T-helper 9 cell (primary cell): ENCODE results near the gene KAZN.

Experiments used
- DNase-seq: peaks from one replicate; pipeline ENCODE4 v3.0.0-alpha.2; 2020

The KAZN gene

DNA sequence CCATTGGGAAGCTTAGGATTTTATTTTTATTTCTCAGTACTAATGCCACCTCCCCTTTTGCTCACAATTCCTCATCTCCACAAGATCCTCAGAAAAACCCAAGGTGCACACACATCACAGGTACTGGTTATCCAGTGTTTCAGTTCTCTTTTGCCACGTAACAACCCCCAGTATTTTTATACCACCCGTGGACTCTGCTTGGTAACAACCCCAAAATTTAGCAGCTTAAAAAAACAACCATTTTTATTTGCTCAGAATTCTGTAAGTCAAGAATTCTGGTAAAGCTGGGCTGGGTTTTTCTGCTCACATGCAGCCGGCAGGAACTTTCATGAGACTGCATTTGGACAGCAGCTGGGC, 180.0 kb downstream of the KAZN start:
- DNase-seq = no peak

DNA sequence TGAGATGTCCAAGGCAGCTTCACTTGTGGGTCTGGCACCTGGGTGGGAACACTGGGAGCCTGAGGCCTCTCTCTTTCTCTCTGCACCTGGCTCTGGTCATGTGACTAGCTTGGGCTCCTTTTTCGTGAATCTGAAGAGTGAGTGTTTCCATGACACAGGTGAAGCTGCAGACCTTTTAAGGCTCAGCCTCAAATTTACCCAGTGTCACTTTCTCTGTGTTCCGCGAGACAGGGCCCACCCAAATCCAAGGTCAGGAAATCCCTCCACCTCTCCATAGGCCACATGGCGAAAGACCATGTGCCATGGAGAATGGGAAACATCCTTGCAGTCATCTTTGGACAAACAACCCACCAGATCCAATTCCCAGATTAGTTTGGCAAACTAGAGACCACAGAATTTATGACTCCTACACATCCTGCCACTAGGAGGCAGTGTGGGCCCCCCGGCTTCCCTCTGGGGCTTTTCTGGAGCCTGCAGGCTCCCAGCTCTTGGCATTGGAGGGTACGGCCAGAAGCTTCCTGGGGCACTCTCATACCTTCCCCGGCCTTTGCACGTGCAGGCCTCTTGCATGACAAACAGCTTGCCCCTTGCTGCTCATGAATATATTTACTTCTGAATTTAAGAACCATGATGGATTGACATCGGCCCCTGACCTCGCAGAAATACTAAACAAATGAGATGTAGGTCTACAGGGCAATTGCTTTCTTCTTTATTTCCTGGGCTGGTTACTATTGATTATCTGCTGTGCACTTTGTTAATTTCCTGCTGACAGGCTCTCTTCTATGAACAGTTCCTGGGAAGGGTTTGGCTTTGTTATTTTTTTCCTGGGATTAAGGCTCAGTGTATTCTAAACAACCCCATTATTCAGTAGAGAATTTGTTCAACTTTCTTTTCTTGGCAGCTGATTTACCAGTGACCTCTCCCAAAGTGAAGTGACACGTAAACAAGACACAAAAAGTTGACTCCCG, 180.7 kb downstream of the KAZN start:
- DNase-seq = no peak

GRCh38 chr1:14780271-14780670, 181.8 kb downstream of the KAZN start:
- no peak for DNase-seq

GRCh38 chr1:14781811-14782210, 183.3 kb downstream of the KAZN start:
- no peak for DNase-seq

- no peak for DNase-seq
Observed at GRCh38 chr1:14782741-14783591, 184.5 kb downstream of the KAZN start.

DNA sequence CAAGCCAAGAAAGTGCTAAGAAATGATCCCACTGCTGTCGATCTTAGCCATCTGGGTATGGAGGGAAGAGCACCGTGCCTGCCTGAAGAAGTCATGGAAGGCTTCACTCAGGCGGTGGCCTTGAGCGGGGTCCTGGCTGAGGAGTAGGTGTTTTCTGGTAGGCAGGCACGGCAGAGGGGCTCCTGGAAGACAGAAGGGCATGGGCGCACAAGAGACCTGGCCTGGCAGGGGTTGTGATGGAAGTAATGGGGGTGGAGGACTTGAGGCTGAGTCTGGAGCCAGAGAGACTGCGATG, 185.1 kb downstream of the KAZN start:
- no peak for DNase-seq

DNA sequence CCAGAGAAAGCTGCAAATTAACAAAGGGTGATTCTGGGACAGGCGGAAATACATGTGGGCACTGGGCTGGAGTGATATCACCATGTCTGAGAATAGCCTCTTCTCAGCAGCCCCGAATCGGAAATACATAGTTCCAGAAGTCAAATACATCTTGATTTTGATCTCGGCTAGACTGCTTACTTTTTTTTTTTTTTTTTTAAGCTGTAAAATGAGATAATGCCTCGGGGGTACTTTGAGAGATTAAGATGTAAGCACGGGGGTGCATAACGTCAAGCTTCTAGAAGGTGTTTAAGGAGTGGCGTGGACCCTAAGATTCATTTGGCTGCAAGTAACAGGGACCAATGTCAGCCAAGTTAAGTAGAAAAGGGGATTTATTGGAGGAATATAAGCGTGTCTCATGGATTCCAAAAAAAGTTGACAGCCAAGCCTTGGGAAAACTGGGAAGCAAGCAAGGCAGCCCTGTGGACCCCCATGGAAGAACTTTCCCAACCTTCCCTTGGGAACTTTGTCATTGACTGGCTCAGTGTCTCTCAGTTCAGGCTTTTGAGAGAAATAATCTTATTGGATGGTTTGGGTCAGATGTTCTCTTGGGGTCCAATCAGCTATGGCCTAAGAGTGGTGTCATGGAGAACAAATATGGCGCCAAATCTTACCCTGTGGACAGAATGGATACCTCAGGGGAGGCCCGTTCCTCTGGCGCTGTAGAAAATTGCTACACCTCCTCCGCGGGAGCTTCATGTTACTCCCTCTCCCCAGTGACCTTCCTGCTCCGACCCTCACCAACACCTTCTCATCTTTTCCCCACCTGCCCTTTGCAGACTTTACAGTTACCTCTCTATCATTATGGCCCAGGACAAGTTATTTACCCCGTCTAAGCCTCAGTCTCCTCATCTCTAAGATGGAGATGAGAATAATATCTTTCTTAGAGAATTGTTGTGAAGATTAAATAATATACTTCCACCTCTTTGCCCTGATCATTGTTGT, 186.6 kb downstream of the KAZN start:
- no peak for DNase-seq

GRCh38 chr1:14786109-14786675, 187.7 kb downstream of the KAZN start:
- no peak for DNase-seq

GRCh38 chr1:14786681-14787080, 188.2 kb downstream of the KAZN start:
- no peak for DNase-seq

DNA sequence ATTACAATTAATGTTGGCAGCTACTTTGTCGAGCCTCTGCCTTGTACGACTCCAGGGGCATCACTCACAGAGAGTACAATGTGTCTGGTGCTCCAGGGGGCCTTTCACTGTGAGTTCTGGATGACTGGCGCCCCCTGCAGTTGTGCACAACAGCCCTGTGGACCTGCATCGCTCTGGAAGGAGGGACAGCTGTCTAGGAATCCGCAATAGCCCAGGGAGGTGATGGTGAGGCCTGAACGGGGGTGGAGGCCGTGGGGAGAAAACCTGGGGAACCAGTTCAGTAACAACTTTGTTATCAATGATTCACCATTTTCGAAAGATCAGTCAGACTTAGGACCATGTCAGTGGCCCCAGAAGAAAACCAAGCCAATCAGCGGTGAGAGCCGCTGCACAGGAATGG, 189.1 kb downstream of the KAZN start:
- no peak for DNase-seq

GRCh38 chr1:14788080-14788479, 189.6 kb downstream of the KAZN start:
- no peak for DNase-seq

GRCh38 chr1:14790982-14791381, 192.5 kb downstream of the KAZN start:
- no peak for DNase-seq

- DNase-seq = no peak
Observed at GRCh38 chr1:14791654-14792053, 193.2 kb downstream of the KAZN start.

GRCh38 chr1:14794136-14794768, 195.8 kb downstream of the KAZN start:
- DNase-seq = no peak

GRCh38 chr1:14794906-14795305, 196.4 kb downstream of the KAZN start:
- DNase-seq = no peak

- DNase-seq = no peak
Observed at GRCh38 chr1:14795589-14795988, 197.1 kb downstream of the KAZN start.

GRCh38 chr1:14800014-14800413, 201.5 kb downstream of the KAZN start:
- DNase-seq = no peak

DNA sequence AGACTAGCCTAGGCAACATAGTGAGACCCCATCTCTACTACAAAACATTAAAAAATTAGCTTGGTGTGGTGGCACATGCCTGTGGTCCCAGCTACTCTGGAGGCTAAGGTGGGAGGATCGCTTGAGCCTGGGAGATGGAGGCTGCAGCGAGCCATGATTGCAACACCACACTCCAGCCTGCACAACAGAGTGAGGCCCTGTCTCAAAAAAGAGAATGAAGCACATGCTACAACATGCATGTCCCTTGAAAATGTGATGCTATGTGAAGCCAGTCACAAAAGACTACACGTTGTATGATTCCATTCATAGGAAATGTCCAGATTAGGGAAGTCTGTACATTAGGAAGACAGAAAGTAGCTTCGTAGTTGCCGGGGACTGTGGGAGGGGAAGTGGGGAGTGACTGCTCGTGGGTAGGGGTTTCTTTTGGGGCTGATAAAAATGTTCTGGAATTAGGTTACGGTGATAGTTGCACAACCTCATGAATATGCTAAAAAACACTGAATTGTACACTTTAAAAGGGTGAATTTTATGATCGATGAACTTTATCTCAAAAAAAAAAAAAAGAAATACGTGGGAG, 202.1 kb downstream of the KAZN start:
- no peak for DNase-seq

- DNase-seq = no peak
Observed at GRCh38 chr1:14803002-14803789, 204.7 kb downstream of the KAZN start.

DNA sequence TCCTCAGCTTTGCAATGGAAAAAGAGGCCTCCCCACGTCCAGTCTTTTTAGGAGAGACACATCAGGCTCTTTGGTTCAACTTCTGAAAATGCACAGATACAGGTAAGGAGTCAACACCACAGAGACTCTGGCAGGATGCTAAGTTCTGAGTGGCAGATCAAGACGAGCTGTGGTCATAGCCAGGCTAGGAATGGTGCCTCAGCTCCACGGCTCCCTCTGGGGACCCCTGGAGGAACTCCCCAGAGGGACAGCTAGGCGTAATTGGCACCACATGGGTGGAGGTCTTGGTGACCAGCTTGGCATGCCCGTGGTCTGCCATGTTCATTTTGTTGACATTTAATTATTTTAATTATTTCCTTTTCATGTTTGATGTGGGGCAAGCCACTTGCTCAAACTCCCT, 206.1 kb downstream of the KAZN start:
- DNase-seq = no peak

DNA sequence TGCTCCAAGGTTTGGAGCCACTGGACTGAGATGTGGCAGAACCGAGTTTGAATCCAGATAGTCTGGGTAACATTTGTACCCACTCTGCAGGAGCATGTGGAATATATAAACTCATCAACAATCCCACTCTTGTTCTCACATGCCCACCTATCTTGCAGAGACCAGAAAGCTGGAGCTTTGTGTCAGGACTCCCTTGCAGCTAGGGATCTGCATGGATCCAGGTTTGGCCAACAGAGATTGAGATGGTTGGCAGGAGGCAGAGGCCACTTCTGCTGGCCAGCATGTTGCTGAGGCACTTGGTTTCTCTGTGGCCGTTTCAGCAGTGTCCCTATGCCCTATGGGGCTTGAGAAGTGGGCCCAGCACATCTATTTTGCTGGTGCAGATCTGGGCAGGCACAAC, 208.3 kb downstream of the KAZN start:
- DNase-seq = no peak
